Measurements from ENCODE around the gene VPS29.
A peak's percentile ranks its signal among the peaks of the same experiment; 100 is the strongest.
"Not testable (repeated sequence)": the region's sequence is repeated elsewhere in the genome, so short reads cannot be mapped to it uniquely, and the experiment has no call there.

The VPS29 gene

GRCh38 chr12:110520876-110521712 is 19.2 kb upstream of the VPS29 start:
- DNase-seq, result peak; percentile 59

- not testable (repeated sequence) for DNase-seq
Observed at GRCh38 chr12:110518014-110518413, 16.1 kb upstream of the VPS29 start.

- no peak for DNase-seq
Observed at GRCh38 chr12:110516995-110517394, 15.1 kb upstream of the VPS29 start.

- no peak for DNase-seq
Observed at GRCh38 chr12:110514363-110514762, 12.5 kb upstream of the VPS29 start.

GRCh38 chr12:110513842-110514241 is 11.9 kb upstream of the VPS29 start:
- DNase-seq, result no peak

GRCh38 chr12:110508071-110508586 is 6.2 kb upstream of the VPS29 start:
- no peak for DNase-seq

- DNase-seq, result no peak
Observed at GRCh38 chr12:110505332-110505731, 3.4 kb upstream of the VPS29 start.

GRCh38 chr12:110503432-110503831 is 1.5 kb upstream of the VPS29 start:
- no peak for DNase-seq

- peak; percentile 42 for DNase-seq
Observed at GRCh38 chr12:110501399-110501751, 536 bp downstream of the VPS29 start.

- no peak for DNase-seq
Observed at GRCh38 chr12:110498984-110499706, 2.8 kb downstream of the VPS29 start.

GRCh38 chr12:110475426-110475825 is 26.5 kb downstream of the VPS29 start:
- DNase-seq, result no peak

GRCh38 chr12:110468214-110469048 is 33.5 kb downstream of the VPS29 start, which contains the start of the genes FAM216A and GPN3:
TSS of gene FAM216A (plus strand) at chr12:110468845. CDS start at chr12:110468876, 31 bp downstream.
TSS of gene GPN3 (minus strand) at chr12:110468257. CDS start at chr12:110468203, 54 bp downstream.
- DNase-seq, result peak; percentile 98

GRCh38 chr12:110467847-110468213 is 34.1 kb downstream of the VPS29 start:
- no peak for DNase-seq

GRCh38 chr12:110466791-110467190 is 35.1 kb downstream of the VPS29 start:
- DNase-seq, result no peak

- DNase-seq, result not testable (repeated sequence)
Observed at GRCh38 chr12:110465765-110466164, 36.1 kb downstream of the VPS29 start.

- DNase-seq, result no peak
Observed at GRCh38 chr12:110465024-110465423, 36.9 kb downstream of the VPS29 start.

GRCh38 chr12:110461189-110461588 is 40.7 kb downstream of the VPS29 start:
- not testable (repeated sequence) for DNase-seq

GRCh38 chr12:110458756-110459155 is 43.2 kb downstream of the VPS29 start:
- no peak for DNase-seq

GRCh38 chr12:110453569-110454296 is 48.2 kb downstream of the VPS29 start:
- DNase-seq, result no peak

GRCh38 chr12:110451263-110451662 is 50.6 kb downstream of the VPS29 start:
- DNase-seq, result no peak

- DNase-seq, result peak; percentile 96
Observed at GRCh38 chr12:110449799-110450497, 52.0 kb downstream of the VPS29 start, which contains the start of gene ARPC3. TSS of gene ARPC3 (minus strand) at chr12:110450337. CDS start at chr12:110450260, 77 bp downstream.

Measured in activated CD4-positive, alpha-beta T cell treated with anti-CD3 and anti-CD28 coated beads, Interleukin-2, amount 50 U/mL, for 16 hours (primary cell).